RWPE1 (cell line): ENCODE measurements around the gene PIAS1.

ENCODE experiments used
- CTCF ChIA-PET: fragments of 350-600 bp; sonication (Branson Sonifier 250); formaldehyde crosslinking; extraction: SDS; loops from one replicate; lab custom pipeline; 2021; lab: Yijun Ruan, JAX
- POLR2A ChIA-PET: fragments of 400-600 bp; formaldehyde crosslinking; extraction: SDS; loops from one replicate; lab custom pipeline; 2020; ENCODE audit warnings: antibody characterized with exemption; ENCODE audit not compliant: low non-redundant PET; lab: Yijun Ruan, JAX
- DNase-seq: peaks from one replicate; pipeline ENCODE4 v3.0.0; 2012; ENCODE audit warnings: low spot score
- H3K27ac ChIP-seq: fragments of 450-650 bp; 2 replicates; pipeline ENCODE4 v1.5.1; 2017
- TF ChIP-seq, protein P1 (sequence below): fragments of 450-650 bp; conservative IDR thresholded peaks from 2 replicates; pipeline ENCODE4 v1.5.1; 2017; ENCODE audit warnings: low read depth, mild to moderate bottlenecking

PIAS1 gene

DNA sequence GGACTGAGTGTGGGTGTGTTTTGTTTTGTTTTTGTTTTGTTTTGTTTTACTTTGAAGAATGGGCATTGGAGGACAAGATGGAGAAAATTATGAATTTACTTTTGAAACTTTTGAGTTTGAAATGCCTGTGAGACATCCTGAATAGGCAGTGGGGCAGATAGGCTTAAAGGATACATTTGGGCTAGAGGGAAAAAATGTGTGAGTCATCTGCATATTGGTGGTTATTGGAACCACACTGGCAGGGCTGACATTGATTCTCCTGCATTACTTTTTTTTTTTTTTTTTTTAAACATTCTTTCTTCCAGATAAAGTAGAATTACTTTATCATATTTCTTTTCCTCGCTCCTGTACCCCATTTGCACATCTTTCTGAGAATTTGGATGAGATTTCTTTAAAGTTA lies 94.9 kb downstream of the PIAS1 start:
- no peak overlapping the region for H3K27ac ChIP-seq
- DNase-seq, result peak; percentile 20
- ChIA-PET CTCF (no interaction called here), POLR2A (no interaction called here)
- TF ChIP-seq, protein P1, sequence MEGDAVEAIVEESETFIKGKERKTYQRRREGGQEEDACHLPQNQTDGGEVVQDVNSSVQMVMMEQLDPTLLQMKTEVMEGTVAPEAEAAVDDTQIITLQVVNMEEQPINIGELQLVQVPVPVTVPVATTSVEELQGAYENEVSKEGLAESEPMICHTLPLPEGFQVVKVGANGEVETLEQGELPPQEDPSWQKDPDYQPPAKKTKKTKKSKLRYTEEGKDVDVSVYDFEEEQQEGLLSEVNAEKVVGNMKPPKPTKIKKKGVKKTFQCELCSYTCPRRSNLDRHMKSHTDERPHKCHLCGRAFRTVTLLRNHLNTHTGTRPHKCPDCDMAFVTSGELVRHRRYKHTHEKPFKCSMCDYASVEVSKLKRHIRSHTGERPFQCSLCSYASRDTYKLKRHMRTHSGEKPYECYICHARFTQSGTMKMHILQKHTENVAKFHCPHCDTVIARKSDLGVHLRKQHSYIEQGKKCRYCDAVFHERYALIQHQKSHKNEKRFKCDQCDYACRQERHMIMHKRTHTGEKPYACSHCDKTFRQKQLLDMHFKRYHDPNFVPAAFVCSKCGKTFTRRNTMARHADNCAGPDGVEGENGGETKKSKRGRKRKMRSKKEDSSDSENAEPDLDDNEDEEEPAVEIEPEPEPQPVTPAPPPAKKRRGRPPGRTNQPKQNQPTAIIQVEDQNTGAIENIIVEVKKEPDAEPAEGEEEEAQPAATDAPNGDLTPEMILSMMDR, result no peak

DNA sequence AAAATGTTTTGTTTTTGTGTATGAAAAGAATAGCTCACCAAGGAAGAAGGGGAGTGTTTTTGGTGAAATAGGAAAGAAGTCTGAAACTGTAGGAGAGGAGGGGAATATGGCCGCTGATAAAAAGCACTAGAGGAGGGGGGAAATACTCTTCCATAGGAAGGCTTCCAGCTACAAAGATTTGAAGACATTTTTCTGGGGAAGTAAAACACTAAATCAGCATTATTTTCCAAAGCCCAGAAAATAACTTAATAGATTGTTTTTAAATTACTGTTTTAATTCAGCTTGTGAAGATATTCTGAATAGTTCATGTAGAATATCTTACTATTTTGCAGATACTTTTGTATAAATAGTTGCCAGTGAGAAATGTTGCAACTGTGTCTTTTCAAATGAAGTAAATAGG lies 96.1 kb downstream of the PIAS1 start:
- DNase-seq, result no peak
- CTCF ChIA-PET, result interaction anchor here (0.7 kb wide), 1 partner anchor 124 kb away, joined by 6 read pairs; no protein-coding TSS in a partner anchor
- TF ChIP-seq, protein P1, result no peak
- POLR2A ChIA-PET, result no interaction called here
- no peak overlapping the region for H3K27ac ChIP-seq

DNA sequence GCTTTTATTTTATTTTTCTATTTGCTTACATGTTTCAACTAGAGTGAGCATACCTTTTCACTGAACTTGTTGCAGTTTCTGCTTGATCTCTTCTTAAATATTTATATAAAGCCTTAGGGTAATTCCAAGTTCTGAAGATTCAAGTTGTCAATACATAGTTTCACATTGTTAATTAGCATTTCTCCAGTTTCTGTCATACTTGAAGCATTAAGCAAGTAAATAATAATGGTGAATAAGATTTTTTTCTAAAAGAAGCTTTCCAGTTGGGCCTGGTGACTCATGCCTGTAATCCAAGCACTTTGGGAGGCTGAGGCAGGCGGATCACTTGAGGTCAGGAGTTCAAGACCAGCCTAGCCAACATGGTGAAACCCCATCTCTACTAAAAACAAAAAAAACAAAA lies 97.2 kb downstream of the PIAS1 start:
- DNase-seq, result no peak
- H3K27ac ChIP-seq, result no peak overlapping the region
- ChIA-PET CTCF (interaction anchor here (1.0 kb wide), 1 partner anchor 288 kb away, joined by 4 read pairs; no protein-coding TSS in a partner anchor), POLR2A (no interaction called here)
- TF ChIP-seq, protein P1, result no peak

DNA sequence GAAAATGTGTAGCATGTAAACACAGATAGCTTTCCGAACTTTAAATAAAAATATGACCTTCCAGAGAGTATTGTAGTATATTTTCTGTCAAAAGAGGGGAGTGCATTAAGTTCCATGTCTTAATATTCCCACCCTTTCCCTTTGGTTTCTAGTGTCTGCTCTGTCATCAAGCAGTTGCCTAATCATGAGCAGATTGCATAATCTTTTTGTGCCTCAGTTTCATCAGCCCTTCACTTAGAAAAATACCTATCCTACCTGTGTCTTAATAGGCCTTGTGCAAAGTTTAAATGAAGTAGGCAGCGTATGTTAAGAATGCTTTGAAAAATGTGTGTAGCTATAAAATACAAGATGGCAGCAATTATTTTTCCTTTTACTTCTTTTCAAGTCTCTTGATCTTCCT lies 98.2 kb downstream of the PIAS1 start:
- TF ChIP-seq, protein P1, result no peak
- CTCF ChIA-PET, result interaction anchor here (3.6 kb wide), 1 partner anchor 289 kb away, joined by 37 read pairs; no protein-coding TSS in a partner anchor
- POLR2A ChIA-PET, result no interaction called here
- H3K27ac ChIP-seq, result no peak overlapping the region
- DNase-seq, result no peak

DNA sequence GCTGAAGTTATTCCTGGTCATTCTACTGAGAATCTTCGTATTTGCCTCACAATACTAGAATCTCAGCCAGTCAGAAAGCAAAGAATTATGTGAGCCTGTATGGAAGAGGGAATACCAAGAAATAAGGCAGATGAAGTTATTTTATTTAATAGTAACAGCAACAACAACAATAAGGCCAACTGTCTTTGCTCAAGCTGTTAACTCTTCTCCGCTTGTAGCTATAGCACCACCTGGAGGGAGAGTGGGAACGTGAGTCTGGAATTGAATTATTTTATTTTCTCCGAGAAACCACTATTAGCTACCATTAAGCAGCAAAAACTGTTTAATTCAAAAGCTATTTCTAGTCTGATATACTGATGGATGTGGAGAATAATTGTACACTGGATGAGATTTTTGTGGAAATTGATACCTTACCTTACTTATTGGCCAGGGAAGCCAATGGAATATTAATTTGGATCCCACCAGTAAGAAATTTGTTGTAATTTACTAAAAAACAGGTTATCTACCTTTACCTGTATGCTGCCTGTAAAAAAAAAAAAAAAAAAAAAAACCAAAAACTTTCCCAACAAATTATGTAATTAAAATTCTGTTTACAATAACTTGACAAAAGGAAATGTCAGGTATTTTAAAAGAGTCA lies 100.9 kb downstream of the PIAS1 start:
- peak; percentile 35 for DNase-seq
- TF ChIP-seq, protein P1, result peak; percentile 90
- POLR2A ChIA-PET, result no interaction called here
- CTCF ChIA-PET, result interaction anchor here (0.5 to 3.6 kb wide), 15 partner anchors 9 to 331 kb away, joined by 3 to 37 read pairs (median 4); partner anchors contain the start of gene PIAS1
- no peak overlapping the region for H3K27ac ChIP-seq

DNA sequence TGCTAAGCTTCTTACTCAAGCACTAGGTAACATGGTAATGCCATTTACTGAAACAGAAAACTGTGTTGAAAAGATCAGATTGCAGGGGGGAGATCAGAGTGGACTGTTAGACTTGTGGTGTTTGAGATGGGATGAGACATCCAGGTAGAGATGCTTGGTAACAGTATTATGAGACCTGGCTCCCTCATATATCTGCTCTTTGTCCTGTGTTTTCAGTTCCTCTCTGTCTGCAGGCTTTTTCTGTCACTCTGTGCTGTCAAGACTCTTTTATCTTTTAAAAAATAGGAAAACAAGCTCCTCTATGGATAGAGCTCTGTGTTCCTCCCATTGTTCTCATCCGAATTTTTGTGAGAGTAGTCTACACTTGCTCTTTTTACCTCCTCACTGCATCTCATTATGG lies 103.0 kb downstream of the PIAS1 start:
- POLR2A ChIA-PET, result no interaction called here
- DNase-seq, result no peak
- TF ChIP-seq, protein P1, result no peak
- CTCF ChIA-PET, result interaction anchor here (1.0 kb wide), 1 partner anchor 294 kb away, joined by 5 read pairs; no protein-coding TSS in a partner anchor
- H3K27ac ChIP-seq, result no peak overlapping the region
